CD4-positive, alpha-beta T cell treated with Interleukin-12 subunit alpha and Interleukin-12 subunit beta, for 1 hour (primary cell): ENCODE results near the gene PRXL2A.
"Not testable (repeated sequence)": the region's sequence is repeated elsewhere in the genome, so short reads cannot be mapped to it uniquely, and the experiment has no call there.

Source experiments
- DNase-seq: peaks from one replicate; pipeline ENCODE4 v3.0.0-alpha.2; 2020

PRXL2A gene

GRCh38 chr10:80480373-80480772, 72.0 kb downstream of the PRXL2A start:
- not testable (repeated sequence) for DNase-seq

GRCh38 chr10:80480852-80481251, 72.5 kb downstream of the PRXL2A start:
- no peak for DNase-seq

GRCh38 chr10:80484243-80484642, 75.9 kb downstream of the PRXL2A start:
- no peak for DNase-seq

GRCh38 chr10:80484676-80485075, 76.3 kb downstream of the PRXL2A start:
- no peak for DNase-seq

GRCh38 chr10:80485076-80485945, 77.0 kb downstream of the PRXL2A start:
- no peak for DNase-seq

GRCh38 chr10:80485946-80486764, 77.8 kb downstream of the PRXL2A start:
- DNase-seq = no peak
